D721Med (cell line): Measurements from ENCODE around the gene CENPT.
"Not testable (repeated sequence)": the region's sequence is repeated elsewhere in the genome, so short reads cannot be mapped to it uniquely, and the experiment has no call there.

ENCODE experiments used
- DNase-seq: peaks from one replicate; pipeline ENCODE4 v3.0.0; 2011; ENCODE audit warnings: low spot score; ENCODE audit not compliant: insufficient read length
- FAIRE-seq: peaks from 2 replicates; lab custom pipeline; 2011; peaks lifted over from hg19 to GRCh38; lab: Jason Lieb, UNC
- TF ChIP-seq, protein P1 (sequence below): IDR thresholded peaks from 2 replicates; pipeline ENCODE4 v1.5.1; 2012; ENCODE audit warnings: mild to moderate bottlenecking, control low read depth; ENCODE audit not compliant: insufficient read depth; ENCODE audit errors: missing control alignments

CENPT gene

GRCh38 chr16:67841816-67842508, 5.5 kb downstream of the CENPT start, which contains the start of gene THAP11:
Gene THAP11, plus strand, starts transcription at chr16:67842320. Its CDS starts 235 bp downstream, at chr16:67842555.
- DNase-seq, result peak; percentile 68
- TF ChIP-seq, protein P1, sequence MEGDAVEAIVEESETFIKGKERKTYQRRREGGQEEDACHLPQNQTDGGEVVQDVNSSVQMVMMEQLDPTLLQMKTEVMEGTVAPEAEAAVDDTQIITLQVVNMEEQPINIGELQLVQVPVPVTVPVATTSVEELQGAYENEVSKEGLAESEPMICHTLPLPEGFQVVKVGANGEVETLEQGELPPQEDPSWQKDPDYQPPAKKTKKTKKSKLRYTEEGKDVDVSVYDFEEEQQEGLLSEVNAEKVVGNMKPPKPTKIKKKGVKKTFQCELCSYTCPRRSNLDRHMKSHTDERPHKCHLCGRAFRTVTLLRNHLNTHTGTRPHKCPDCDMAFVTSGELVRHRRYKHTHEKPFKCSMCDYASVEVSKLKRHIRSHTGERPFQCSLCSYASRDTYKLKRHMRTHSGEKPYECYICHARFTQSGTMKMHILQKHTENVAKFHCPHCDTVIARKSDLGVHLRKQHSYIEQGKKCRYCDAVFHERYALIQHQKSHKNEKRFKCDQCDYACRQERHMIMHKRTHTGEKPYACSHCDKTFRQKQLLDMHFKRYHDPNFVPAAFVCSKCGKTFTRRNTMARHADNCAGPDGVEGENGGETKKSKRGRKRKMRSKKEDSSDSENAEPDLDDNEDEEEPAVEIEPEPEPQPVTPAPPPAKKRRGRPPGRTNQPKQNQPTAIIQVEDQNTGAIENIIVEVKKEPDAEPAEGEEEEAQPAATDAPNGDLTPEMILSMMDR, result peak; percentile 84
- FAIRE-seq, result no peak

GRCh38 chr16:67841198-67841815, 6.2 kb downstream of the CENPT start:
- FAIRE-seq (no peak), DNase-seq (no peak)
- TF ChIP-seq, protein P1, result no peak

DNA sequence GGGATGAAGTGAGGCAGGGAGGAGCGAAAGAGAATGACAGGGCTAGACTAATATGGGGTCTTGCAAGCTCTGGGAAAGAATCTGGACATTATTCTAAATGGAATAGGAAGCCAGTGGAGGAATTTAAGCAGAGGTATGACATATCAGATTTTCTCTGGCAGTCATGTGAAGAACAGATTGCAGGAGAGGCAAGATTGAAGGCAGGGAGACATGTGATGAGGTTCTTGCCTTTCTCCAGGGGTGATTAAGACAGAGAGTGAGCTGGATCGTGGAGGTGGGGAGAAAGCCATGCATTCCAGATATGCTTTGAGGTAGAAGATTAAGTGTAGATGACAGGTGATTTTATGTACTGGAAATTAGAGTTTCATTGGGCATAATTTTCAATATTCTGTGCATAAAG, 9.7 kb downstream of the CENPT start:
- TF ChIP-seq, protein P1, result no peak
- FAIRE-seq (no peak), DNase-seq (no peak)

DNA sequence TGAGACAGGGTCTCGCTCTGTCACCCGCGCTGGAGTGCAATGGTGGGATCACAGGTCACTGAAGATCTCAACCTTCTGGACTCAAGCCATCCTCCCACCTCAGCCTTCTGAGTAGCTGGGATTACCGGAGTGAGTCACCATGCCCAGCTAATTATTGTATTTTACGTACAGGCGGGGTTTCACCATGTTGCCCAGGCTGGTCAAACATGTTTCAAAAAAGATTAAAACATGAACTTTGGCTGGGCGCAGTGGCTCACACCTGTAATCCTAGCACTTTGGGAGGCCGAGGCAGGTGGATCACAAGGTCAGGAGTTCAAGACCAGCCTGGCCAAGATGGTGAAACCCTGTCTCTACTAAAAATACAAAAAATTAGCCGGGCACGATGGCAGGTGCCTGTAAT, 10.3 kb downstream of the CENPT start:
- not testable (repeated sequence) for FAIRE-seq, DNase-seq

GRCh38 chr16:67834242-67834614, 13.3 kb downstream of the CENPT start:
- no peak for FAIRE-seq
- no peak for DNase-seq
- TF ChIP-seq, protein P1, result no peak

GRCh38 chr16:67833415-67834241, 13.9 kb downstream of the CENPT start:
- FAIRE-seq (no peak), DNase-seq (peak; percentile 71)
- TF ChIP-seq, protein P1, result no peak

- DNase-seq (no peak), FAIRE-seq (no peak)
- TF ChIP-seq, protein P1, result no peak
Measured at GRCh38 chr16:67833030-67833414, 14.5 kb downstream of the CENPT start.
